Astrocyte of the spinal cord (primary cell): ENCODE results near the gene TLX1.

Experiments used
- DNase-seq: peaks from one replicate; pipeline ENCODE4 v3.0.0; 2011; ENCODE audit warnings: low read depth, low spot score
- H3K4me3 ChIP-seq: 2 replicates; pipeline ENCODE4 v1.5.1; 2011; ENCODE audit warnings: low read depth, mild to moderate bottlenecking, low read length, moderate library complexity
- CTCF ChIP-seq: IDR thresholded peaks from 2 replicates; pipeline ENCODE4 v1.5.1; 2012; ENCODE audit warnings: low read depth, mild to moderate bottlenecking, low read length, inconsistent platforms
- in situ Hi-C: cut with HindIII; loops from 2 replicates; pipeline ENCODE4 v1.10.0; 2017; ENCODE audit warnings: low sequenced_read_pairs

TLX1 gene

GRCh38 chr10:101110856-101111523, 20.1 kb upstream of the TLX1 start:
- DNase-seq: no peak
- H3K4me3 ChIP-seq: no peak overlapping the region
- no peak for TF ChIP-seq CTCF
- in situ Hi-C loops: no loop called here

DNA sequence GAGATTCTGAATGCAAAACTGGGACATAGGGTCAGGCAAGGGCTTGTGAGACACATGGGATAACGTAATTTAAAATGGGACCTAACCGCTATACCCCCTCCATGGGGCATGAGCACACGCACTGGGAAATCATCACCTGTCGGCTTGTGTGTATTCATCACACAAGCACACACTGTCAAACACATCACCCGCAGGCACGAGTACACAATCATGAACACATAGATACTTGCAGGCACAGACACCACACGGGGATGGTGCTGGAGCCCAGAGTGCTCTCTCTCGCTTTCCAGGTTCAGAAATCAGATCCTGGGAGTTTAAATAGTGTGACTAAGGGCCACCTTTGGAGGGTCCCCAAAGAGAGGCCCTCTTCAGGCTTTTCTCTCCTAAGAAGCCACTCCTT, 19.6 kb upstream of the TLX1 start:
- in situ Hi-C loops: no loop called here
- no peak overlapping the region for H3K4me3 ChIP-seq
- TF ChIP-seq CTCF: no peak
- DNase-seq: no peak

- in situ Hi-C loops: no loop called here
- no peak for TF ChIP-seq CTCF
- no peak overlapping the region for H3K4me3 ChIP-seq
Measured at GRCh38 chr10:101112799-101113594, 18.1 kb upstream of the TLX1 start.

GRCh38 chr10:101113890-101114403, 17.2 kb upstream of the TLX1 start:
- no peak for TF ChIP-seq CTCF
- no peak overlapping the region for H3K4me3 ChIP-seq
- in situ Hi-C loops: no loop called here
- no peak for DNase-seq

More at GRCh38 chr10:101112799-101113594, 18.1 kb upstream of the TLX1 start:
- no peak for DNase-seq

GRCh38 chr10:101114646-101115045, 16.5 kb upstream of the TLX1 start:
- TF ChIP-seq CTCF: no peak
- in situ Hi-C loops: no loop called here
- H3K4me3 ChIP-seq: no peak overlapping the region
- DNase-seq: no peak

- in situ Hi-C loops: no loop called here
- TF ChIP-seq CTCF: no peak
Measured at GRCh38 chr10:101116754-101117153, 14.3 kb upstream of the TLX1 start.

More at GRCh38 chr10:101116754-101117153, 14.3 kb upstream of the TLX1 start:
- DNase-seq: no peak
- no peak overlapping the region for H3K4me3 ChIP-seq
